Panc1 (cell line): ENCODE measurements around the gene OGN.

Source experiments
- POLR2AphosphoS5 ChIP-seq: IDR thresholded peaks from 2 replicates; pipeline ENCODE4 v1.6.1; 2012; ENCODE audit warnings: mild to moderate bottlenecking, low read depth, low read length, moderate library complexity
- TCF7L2 ChIP-seq: IDR thresholded peaks from 2 replicates; pipeline ENCODE4 v1.6.1; 2011; ENCODE audit warnings: mild to moderate bottlenecking, low read depth, low read length, inconsistent platforms
- TF ChIP-seq, protein P1 (sequence below): fragments of 450-650 bp; IDR thresholded peaks from 2 replicates; pipeline ENCODE4 v1.5.1; 2017; ENCODE audit warnings: mild to moderate bottlenecking
- TF ChIP-seq, protein P2 (sequence below), 2 experiments: IDR thresholded peaks; 2 replicates each; pipeline ENCODE4 v1.6.1; 2011 to 2012; ENCODE audit warnings: low read depth in 2 of 2, control low read depth in 1 of 2, low read length in 1 of 2, mild to moderate bottlenecking in 1 of 2, moderate library complexity in 1 of 2; ENCODE audit not compliant: insufficient read depth in 1 of 2

DNA sequence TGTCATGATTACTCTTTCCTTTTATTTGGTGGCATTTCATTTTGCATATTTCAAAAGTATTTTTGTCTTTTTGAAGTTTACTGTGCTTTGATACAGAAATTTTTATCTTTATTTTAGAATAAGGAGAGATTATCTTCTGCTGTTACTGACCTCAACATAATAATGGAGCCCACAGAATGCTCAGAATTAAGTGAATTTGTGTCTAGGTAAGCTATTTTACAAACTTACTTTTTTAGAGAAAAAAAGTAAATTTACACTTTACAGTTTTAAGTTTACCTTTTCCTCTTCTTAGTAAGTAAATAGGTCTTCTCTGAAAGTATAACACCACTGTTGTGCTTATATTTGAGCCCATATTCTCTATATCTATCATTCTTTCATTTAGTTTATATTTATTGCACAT is 58.8 kb downstream of the OGN start:
- TF ChIP-seq, protein P1, sequence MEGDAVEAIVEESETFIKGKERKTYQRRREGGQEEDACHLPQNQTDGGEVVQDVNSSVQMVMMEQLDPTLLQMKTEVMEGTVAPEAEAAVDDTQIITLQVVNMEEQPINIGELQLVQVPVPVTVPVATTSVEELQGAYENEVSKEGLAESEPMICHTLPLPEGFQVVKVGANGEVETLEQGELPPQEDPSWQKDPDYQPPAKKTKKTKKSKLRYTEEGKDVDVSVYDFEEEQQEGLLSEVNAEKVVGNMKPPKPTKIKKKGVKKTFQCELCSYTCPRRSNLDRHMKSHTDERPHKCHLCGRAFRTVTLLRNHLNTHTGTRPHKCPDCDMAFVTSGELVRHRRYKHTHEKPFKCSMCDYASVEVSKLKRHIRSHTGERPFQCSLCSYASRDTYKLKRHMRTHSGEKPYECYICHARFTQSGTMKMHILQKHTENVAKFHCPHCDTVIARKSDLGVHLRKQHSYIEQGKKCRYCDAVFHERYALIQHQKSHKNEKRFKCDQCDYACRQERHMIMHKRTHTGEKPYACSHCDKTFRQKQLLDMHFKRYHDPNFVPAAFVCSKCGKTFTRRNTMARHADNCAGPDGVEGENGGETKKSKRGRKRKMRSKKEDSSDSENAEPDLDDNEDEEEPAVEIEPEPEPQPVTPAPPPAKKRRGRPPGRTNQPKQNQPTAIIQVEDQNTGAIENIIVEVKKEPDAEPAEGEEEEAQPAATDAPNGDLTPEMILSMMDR = no peak
- TF ChIP-seq, protein P2, sequence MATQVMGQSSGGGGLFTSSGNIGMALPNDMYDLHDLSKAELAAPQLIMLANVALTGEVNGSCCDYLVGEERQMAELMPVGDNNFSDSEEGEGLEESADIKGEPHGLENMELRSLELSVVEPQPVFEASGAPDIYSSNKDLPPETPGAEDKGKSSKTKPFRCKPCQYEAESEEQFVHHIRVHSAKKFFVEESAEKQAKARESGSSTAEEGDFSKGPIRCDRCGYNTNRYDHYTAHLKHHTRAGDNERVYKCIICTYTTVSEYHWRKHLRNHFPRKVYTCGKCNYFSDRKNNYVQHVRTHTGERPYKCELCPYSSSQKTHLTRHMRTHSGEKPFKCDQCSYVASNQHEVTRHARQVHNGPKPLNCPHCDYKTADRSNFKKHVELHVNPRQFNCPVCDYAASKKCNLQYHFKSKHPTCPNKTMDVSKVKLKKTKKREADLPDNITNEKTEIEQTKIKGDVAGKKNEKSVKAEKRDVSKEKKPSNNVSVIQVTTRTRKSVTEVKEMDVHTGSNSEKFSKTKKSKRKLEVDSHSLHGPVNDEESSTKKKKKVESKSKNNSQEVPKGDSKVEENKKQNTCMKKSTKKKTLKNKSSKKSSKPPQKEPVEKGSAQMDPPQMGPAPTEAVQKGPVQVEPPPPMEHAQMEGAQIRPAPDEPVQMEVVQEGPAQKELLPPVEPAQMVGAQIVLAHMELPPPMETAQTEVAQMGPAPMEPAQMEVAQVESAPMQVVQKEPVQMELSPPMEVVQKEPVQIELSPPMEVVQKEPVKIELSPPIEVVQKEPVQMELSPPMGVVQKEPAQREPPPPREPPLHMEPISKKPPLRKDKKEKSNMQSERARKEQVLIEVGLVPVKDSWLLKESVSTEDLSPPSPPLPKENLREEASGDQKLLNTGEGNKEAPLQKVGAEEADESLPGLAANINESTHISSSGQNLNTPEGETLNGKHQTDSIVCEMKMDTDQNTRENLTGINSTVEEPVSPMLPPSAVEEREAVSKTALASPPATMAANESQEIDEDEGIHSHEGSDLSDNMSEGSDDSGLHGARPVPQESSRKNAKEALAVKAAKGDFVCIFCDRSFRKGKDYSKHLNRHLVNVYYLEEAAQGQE (IDR thresholded peaks at IDR 0.05; ENCODE audit: insufficient read depth in 1 of 2, low read depth in 2 of 2, low read length in 1 of 2) = no peak
- no peak for TF ChIP-seq POLR2AphosphoS5
- TF ChIP-seq TCF7L2 = no peak
